Measurements from ENCODE around the gene ANKRD39. TPM values are rescaled to one million over a fixed set of nuclear protein-coding genes. Genes with fewer than 3 reads are reported as not detected.

The ANKRD39 gene
- total and polyA plus RNA-seq, 2 donors = 10.0 to 14.2 TPM

Other genes starting within 250 kb of the ANKRD39 start
- gene KANSL3, start 219.7 kb downstream of the ANKRD39 start, total RNA-seq = 21.2 TPM
- gene KANSL3, start 219.7 kb downstream of the ANKRD39 start, polyA plus RNA-seq = 27.2 TPM
- gene FER1L5, start 215.3 kb downstream of the ANKRD39 start, total RNA-seq = 0.05 TPM
- 0.09 TPM for gene FER1L5, start 215.3 kb downstream of the ANKRD39 start, polyA plus RNA-seq
- gene LMAN2L, start 118.0 kb downstream of the ANKRD39 start, total RNA-seq = 16.0 TPM
- gene LMAN2L, start 118.0 kb downstream of the ANKRD39 start, polyA plus RNA-seq = 10.9 TPM
- gene CNNM4, start 97.1 kb downstream of the ANKRD39 start, total RNA-seq = 2.4 TPM
- 3.1 TPM for gene CNNM4, start 97.1 kb downstream of the ANKRD39 start, polyA plus RNA-seq
- gene CNNM3, start 41.7 kb downstream of the ANKRD39 start, total RNA-seq = 5.3 TPM
- gene CNNM3, start 41.7 kb downstream of the ANKRD39 start, polyA plus RNA-seq = 7.3 TPM
- gene ANKRD23, start 14.0 kb downstream of the ANKRD39 start, total RNA-seq = 3.4 TPM
- gene ANKRD23, start 14.0 kb downstream of the ANKRD39 start, polyA plus RNA-seq = 7.5 TPM
- 9.8 TPM for gene SEMA4C, start 12.1 kb upstream of the ANKRD39 start, total RNA-seq
- gene SEMA4C, start 12.1 kb upstream of the ANKRD39 start, polyA plus RNA-seq = 14.1 TPM
- 0.76 TPM for gene FAM178B, start 128.6 kb upstream of the ANKRD39 start, total RNA-seq
- gene FAM178B, start 128.6 kb upstream of the ANKRD39 start, polyA plus RNA-seq = 3.5 TPM
- gene FAHD2B, start 236.9 kb upstream of the ANKRD39 start, total RNA-seq = 7.6 TPM
- gene FAHD2B, start 236.9 kb upstream of the ANKRD39 start, polyA plus RNA-seq = 11.5 TPM

Measured in thymus (tissue), 2 donors.